IPS DF 19.7 (cell line): ENCODE data around the gene THSD7A.

ENCODE experiments used
- DNase-seq: peaks from one replicate; pipeline ENCODE4 v3.0.0-alpha.2; 2013; ENCODE audit warnings: low read depth, low spot score

THSD7A gene

DNA sequence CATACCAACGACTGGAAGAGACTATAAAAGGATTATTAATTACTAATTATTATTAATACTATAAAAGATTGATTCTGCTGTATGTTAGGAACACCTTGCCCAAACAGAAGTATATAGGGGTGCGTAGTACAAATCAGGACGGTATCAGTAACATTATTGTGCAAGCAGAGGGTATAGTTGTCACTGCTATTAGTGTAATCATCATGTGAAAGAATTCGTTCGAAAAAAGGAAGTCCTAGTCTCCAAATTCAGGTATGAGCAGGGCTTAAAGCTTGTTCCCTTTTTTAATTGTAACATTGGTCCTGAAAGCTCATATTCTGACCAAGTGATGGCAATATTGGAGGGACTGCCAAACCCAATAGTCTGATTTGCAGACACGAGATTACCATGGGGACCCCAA is 81.8 kb downstream of the THSD7A start:
- no peak for DNase-seq

DNA sequence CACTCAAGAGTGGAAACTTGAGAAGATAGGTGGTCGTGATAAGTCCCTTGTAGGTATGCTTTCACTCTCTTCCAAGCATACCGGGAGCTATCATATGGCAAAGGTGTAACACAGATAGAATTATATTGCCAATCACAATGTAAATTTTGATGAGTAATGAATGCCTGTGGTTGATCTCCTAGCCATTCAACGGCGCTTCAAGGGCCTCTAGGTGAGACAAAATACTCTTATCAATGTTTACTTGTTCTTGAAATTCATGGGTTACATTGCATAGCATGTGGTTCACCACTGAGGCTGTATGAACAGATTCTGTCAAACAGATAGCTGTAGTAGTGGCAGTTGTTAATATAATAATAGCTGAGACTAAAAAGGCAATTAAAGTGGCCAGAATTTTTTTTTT is 82.4 kb downstream of the THSD7A start:
- DNase-seq: no peak

DNA sequence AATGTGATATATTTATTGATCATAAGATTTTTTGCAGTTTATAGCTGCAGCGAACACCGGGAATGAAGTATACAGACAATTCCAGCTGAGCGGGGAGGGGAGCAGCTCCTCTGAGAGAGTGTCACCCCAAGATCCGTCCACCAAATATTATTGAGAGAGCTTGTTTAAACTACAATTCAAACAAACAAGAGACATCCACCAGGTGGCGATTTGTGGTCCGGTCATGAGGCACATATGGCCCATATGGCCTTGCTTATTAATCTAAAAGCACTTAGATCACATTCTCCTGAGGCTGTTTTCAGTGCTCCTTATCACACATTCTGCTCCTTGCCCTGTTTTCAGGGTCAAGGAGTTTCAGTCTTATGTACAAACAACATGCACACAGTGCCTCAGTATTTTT is 83.1 kb downstream of the THSD7A start:
- DNase-seq: no peak

DNA sequence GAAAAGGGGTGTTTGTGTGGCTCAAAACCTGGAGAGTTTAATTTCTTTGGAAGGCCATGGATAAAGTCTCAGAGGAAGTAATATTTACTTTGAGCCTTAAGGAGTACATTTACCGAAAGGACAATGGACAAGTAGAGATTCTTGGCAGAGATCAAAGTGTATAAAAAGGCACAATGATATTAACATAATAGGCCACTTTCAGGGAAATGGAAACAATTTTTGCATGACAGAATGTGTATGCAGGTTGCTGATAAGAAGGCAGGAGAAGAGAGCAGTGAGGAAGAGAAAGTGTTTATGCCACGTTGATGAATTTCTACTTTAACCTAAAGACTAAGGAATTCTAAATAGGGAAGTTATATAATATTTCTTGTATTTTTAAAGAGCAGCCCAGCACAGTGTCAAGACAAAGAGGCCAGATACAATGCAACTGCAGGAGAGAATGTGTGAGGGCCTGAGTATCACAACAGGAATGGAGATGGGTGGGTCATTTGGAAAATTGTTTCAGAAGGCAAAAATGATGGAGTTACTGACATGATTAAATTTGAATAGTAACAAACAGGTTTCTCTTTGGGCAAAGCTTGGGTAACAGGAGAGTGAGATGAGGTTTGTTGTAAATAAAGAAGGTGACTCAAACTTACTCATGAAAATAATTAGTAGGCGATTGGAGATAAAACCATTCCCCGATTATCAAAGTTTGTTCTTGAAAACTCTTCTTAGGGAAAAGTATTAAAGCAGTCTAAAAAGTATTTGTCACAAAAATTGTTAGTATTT is 84.1 kb downstream of the THSD7A start:
- DNase-seq: no peak

- no peak for DNase-seq
These were observed 85.4 kb downstream of the THSD7A start for GRCh38 chr7:11746591-11746990.

- DNase-seq: no peak
These were observed 88.5 kb downstream of the THSD7A start for GRCh38 chr7:11743548-11743947.

- DNase-seq: no peak
These were observed 89.0 kb downstream of the THSD7A start for GRCh38 chr7:11743016-11743415.

DNA sequence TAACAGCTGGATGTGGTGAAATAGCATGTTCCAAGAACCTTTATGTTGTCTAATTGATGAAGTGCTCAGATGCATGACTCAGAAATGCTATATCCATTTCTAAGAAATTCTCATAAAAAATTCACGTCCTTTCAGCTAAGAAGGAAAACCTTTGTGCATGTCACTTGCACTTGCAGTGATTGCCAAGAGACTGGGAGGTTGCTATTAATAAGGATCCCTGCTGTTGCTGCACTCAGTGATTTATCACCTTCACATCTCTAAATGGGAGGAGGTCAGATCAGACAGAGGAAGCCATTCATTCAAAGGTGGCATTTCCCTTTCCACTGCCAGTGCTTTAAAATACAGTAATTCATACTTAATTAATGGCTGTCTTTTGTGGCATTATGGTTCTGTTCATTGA is 89.5 kb downstream of the THSD7A start:
- no peak for DNase-seq

DNA sequence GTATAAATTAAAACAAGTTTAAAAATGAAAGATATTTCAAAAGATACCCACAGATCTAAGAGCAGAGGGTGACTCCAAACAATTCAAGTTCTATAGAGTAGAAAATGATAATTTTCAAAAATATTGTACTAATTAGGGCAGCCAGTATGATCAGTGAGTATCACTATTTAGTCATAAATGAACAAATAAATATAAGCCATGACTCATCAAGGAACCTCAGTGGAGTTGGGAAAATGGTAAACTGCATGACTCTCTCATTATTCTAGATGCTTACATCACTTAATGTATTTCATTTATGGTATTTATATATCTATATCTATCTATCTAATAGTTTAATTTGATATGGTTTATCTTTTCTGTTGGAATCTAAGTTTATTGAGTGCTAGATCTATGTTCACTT is 94.3 kb downstream of the THSD7A start:
- no peak for DNase-seq

- no peak for DNase-seq
These were observed 99.8 kb downstream of the THSD7A start for GRCh38 chr7:11732207-11732606.

- DNase-seq: no peak
These were observed 101.3 kb downstream of the THSD7A start for GRCh38 chr7:11730725-11731124.

GRCh38 chr7:11727864-11728263 is 104.1 kb downstream of the THSD7A start:
- DNase-seq: no peak

DNA sequence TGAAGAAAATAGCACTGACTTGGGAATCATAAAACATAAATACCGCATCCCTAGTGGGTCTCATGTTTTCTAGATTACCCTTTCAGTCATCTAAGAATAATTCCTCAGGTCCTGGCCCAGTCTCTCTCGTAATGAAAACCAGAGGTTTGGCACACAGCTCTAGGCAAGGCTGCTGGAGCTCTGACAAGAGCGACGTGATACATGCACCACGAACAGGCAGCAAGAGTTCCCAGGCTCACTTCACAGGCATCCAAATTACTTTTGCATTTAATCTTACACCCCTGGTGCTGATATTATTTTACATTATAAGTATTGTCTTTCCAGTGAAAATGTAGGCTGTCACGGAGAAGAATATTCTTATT is 105.2 kb downstream of the THSD7A start:
- DNase-seq: no peak

GRCh38 chr7:11726001-11726793 is 105.8 kb downstream of the THSD7A start:
- DNase-seq: no peak

DNA sequence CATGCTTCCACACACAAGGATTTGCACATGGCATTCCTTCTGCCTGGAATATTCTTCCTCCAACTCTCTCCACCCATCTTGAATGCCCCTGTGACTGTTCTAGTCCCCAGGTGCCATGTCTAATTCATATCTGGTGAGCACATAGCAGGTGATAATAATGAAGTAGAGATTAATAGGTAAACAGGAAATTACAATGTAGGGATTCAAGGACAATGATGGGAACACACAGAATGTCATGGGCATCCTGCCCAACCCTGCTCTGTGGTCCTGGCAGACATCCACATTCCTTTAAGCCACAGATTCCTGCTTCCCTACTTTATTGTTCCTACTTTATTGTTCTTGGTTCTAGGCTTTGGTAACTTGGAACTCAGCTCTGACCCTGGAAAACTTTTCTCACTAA is 115.8 kb downstream of the THSD7A start:
- DNase-seq: no peak

GRCh38 chr7:11714676-11715075 is 117.3 kb downstream of the THSD7A start:
- no peak for DNase-seq

DNA sequence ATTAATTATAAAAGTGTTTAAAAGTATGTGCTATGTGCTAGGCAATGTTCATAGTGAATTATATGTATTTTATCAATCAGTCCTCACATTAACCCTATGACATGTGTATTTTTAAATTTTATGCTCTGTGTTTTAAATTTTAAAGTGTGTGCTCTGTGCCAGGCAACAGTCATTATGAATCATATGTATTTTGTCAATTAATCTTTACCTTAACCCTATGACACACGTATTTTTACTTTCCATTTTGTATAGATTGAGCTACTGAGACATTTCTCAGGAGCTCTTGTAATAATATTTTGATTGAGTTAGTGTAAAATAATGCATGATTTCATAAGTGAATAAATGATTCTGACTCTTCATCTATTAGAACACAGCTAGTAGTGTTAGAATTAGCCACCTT is 117.8 kb downstream of the THSD7A start:
- no peak for DNase-seq

- no peak for DNase-seq
These were observed 118.6 kb downstream of the THSD7A start for GRCh38 chr7:11713352-11713751.

DNA sequence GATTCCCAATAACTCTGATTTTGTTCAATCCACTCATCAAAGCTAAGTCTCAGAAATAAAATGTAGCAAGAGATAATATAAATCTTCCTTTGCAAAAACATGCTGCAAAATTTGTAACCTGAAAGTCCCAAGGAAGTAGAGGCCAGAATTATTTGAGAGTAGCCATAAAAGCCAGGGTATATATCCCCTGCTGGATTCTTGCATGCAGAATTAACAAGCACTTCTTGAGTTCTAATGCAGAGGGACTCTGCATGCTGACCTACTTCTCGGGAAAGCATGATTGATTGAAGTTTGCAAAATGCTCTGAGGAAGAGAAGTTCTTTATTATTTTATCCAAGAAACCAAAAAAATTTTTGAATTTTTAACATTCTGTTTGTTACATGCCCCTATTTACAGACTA is 121.6 kb downstream of the THSD7A start:
- no peak for DNase-seq

- no peak for DNase-seq
These were observed 122.8 kb downstream of the THSD7A start for GRCh38 chr7:11709196-11709595.

DNA sequence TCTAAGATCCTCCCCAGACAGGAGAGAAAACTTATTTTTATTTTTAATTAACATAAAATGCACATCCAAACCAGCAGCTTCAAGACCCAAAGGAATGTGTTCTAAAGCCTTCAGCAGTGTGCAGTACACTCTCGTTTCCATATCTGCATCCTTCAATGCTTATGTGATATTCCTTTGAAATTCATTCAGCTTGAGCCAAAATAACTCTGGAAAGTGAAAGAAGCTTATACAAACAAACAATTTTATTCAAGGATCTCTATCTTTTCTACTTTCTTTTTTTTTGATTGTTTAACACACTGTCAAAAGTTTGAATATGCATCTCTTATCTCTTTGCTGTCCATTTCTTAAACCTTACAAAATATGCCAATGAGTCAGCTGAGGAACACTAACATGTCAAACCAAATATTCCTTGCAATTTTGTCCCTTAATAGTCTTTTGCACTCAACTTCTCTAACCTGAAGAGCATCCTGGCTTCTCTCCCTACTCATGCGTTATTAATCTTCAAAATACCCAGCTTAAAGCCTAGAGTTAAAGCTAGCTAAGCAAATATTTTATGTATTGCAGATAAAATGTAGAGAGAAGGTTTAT is 124.3 kb downstream of the THSD7A start:
- DNase-seq: no peak

- DNase-seq: no peak
These were observed 125.1 kb downstream of the THSD7A start for GRCh38 chr7:11706666-11707605.
